H9 (cell line): ENCODE measurements around the gene MND1. TPM values are rescaled to one million over a fixed set of nuclear protein-coding genes. Genes with fewer than 3 reads are reported as not detected.
"Not testable (repeated sequence)": the region's sequence is repeated elsewhere in the genome, so short reads cannot be mapped to it uniquely, and the experiment has no call there.

Source experiments
- DNase-seq: peaks from one replicate; pipeline ENCODE4 v3.0.0-alpha.2; 2017
- H2AFZ ChIP-seq: one replicate; pipeline ENCODE4 v1.6.1; 2013; ENCODE audit warnings: mild to moderate bottlenecking, low read length, control low read depth, moderate library complexity
- H2AK5ac ChIP-seq: 2 replicates; pipeline ENCODE4 v1.6.1; 2013; ENCODE audit warnings: low read length, control low read depth, mixed read lengths; ENCODE audit not compliant: insufficient read length
- H2BK120ac ChIP-seq: one replicate; pipeline ENCODE4 v1.6.1; 2013; ENCODE audit warnings: low read depth, mild to moderate bottlenecking, low read length, control low read depth, inconsistent platforms; ENCODE audit not compliant: poor library complexity, severe bottlenecking
- H2BK12ac ChIP-seq: 2 replicates; pipeline ENCODE4 v1.6.1; 2013; ENCODE audit warnings: low read length, control low read depth, mixed read lengths, low read depth; ENCODE audit not compliant: insufficient read length
- H2BK15ac ChIP-seq: 2 replicates; pipeline ENCODE4 v1.6.1; 2013; ENCODE audit warnings: low read depth, low read length, control low read depth
- H2BK20ac ChIP-seq: one replicate; pipeline ENCODE4 v1.6.1; 2013; ENCODE audit warnings: low read depth, mild to moderate bottlenecking, low read length, control low read depth, inconsistent platforms; ENCODE audit not compliant: poor library complexity, severe bottlenecking
- H2BK5ac ChIP-seq: 2 replicates; pipeline ENCODE4 v1.6.1; 2013; ENCODE audit warnings: low read length, control low read depth, mixed read lengths; ENCODE audit not compliant: insufficient read length
- H3K14ac ChIP-seq: 2 replicates; pipeline ENCODE4 v1.6.1; 2013; ENCODE audit warnings: low read length, control low read depth; ENCODE audit not compliant: insufficient read depth
- H3K18ac ChIP-seq: 2 replicates; pipeline ENCODE4 v1.6.1; 2013; ENCODE audit warnings: low read depth, mild to moderate bottlenecking, mixed read lengths, low read length, control low read depth; ENCODE audit not compliant: insufficient read length
- H3K23ac ChIP-seq: 2 replicates; pipeline ENCODE4 v1.6.1; 2013; ENCODE audit warnings: low read length, control low read depth, mixed read lengths, low read depth; ENCODE audit not compliant: insufficient read length
- H3K23me2 ChIP-seq: 2 replicates; pipeline ENCODE4 v1.6.1; 2013; ENCODE audit warnings: low read depth, mild to moderate bottlenecking, mixed read lengths, low read length, control low read depth; ENCODE audit not compliant: insufficient read length, poor library complexity, severe bottlenecking
- H3K27ac ChIP-seq: 2 replicates; pipeline ENCODE4 v1.5.1; 2013; ENCODE audit warnings: low read length, control low read depth, mixed read lengths, low read depth; ENCODE audit not compliant: insufficient read length
- H3K27me3 ChIP-seq: 2 replicates; pipeline ENCODE4 v1.6.1; 2013; ENCODE audit warnings: low read length, control low read depth, inconsistent platforms; ENCODE audit not compliant: insufficient read depth
- H3K4ac ChIP-seq: 2 replicates; pipeline ENCODE4 v1.6.1; 2013; ENCODE audit warnings: low read depth, mild to moderate bottlenecking, control low read depth, inconsistent platforms, low read length, moderate library complexity
- H3K4me1 ChIP-seq: 2 replicates; pipeline ENCODE4 v1.6.1; 2013; ENCODE audit warnings: low read length, control low read depth, inconsistent platforms; ENCODE audit not compliant: insufficient read depth
- H3K4me2 ChIP-seq: 2 replicates; pipeline ENCODE4 v1.6.1; 2013; ENCODE audit warnings: low read length, control low read depth, mixed read lengths; ENCODE audit not compliant: insufficient read length, insufficient read depth
- H3K56ac ChIP-seq: 2 replicates; pipeline ENCODE4 v1.6.1; 2013; ENCODE audit warnings: low read depth, mild to moderate bottlenecking, mixed read lengths, low read length, control low read depth; ENCODE audit not compliant: insufficient read length
- H3K79me1 ChIP-seq: 2 replicates; pipeline ENCODE4 v1.6.1; 2013; ENCODE audit warnings: low read depth, mild to moderate bottlenecking, moderate library complexity, low read length, control low read depth, inconsistent platforms; ENCODE audit not compliant: insufficient read depth, poor library complexity, severe bottlenecking
- H3K79me2 ChIP-seq: 2 replicates; pipeline ENCODE4 v1.6.1; 2013; ENCODE audit warnings: low read length, control low read depth, inconsistent platforms; ENCODE audit not compliant: insufficient read depth
- H3K9ac ChIP-seq: 2 replicates; pipeline ENCODE4 v1.6.1; 2013; ENCODE audit warnings: low read length, control low read depth, mixed read lengths; ENCODE audit not compliant: insufficient read length; ENCODE audit errors: extremely low read depth
- H3K9me3 ChIP-seq: one replicate; pipeline ENCODE4 v1.6.1; 2013; ENCODE audit warnings: low read depth, low read length, inconsistent platforms; ENCODE audit not compliant: control insufficient read depth
- H3T11ph ChIP-seq: one replicate; pipeline ENCODE4 v1.6.1; 2013; ENCODE audit warnings: mild to moderate bottlenecking, low read length, control low read depth, inconsistent platforms
- H4K20me1 ChIP-seq: one replicate; pipeline ENCODE4 v1.6.1; 2013; ENCODE audit not compliant: control insufficient read depth, insufficient read length, insufficient read depth
- H4K5ac ChIP-seq: 2 replicates; pipeline ENCODE4 v1.6.1; 2013; ENCODE audit warnings: low read depth, mild to moderate bottlenecking, mixed read lengths, low read length, control low read depth; ENCODE audit not compliant: insufficient read length
- H4K8ac ChIP-seq: replicated peaks from 2 replicates; pipeline ENCODE4 v1.6.1; 2013; ENCODE audit warnings: low read length, control low read depth, mixed read lengths, low read depth; ENCODE audit not compliant: insufficient read length
- H4K91ac ChIP-seq: 2 replicates; pipeline ENCODE4 v1.6.1; 2013; ENCODE audit warnings: low read depth, mild to moderate bottlenecking, moderate library complexity, mixed read lengths, low read length, control low read depth; ENCODE audit not compliant: insufficient read length
- H3K27ac Mint-ChIP-seq, 3 experiments: 2 replicates in 2 of 3; 3 replicates in 1 of 3; pipeline ENCODE4 v1.8.0; 2020 to 2021; ENCODE audit warnings: mixed read lengths in 3 of 3, mild to moderate bottlenecking in 1 of 3, moderate library complexity in 1 of 3
- H3K27me3 Mint-ChIP-seq: 2 replicates; pipeline ENCODE4 v1.8.0; 2021; ENCODE audit warnings: low read depth, mild to moderate bottlenecking, moderate library complexity, mixed read lengths
- H3K36me3 Mint-ChIP-seq, 3 experiments: 2 replicates in 2 of 3; 3 replicates in 1 of 3; pipeline ENCODE4 v1.8.0; 2020 to 2021; ENCODE audit warnings: low read depth in 3 of 3, mixed read lengths in 3 of 3; ENCODE audit not compliant: insufficient read depth in 1 of 3
- H3K4me1 Mint-ChIP-seq, 2 experiments: 2 replicates each; pipeline ENCODE4 v1.8.0; 2020; ENCODE audit warnings: mixed read lengths in 2 of 2
- H3K4me3 Mint-ChIP-seq, 2 experiments: 2 replicates in 1 of 2; 3 replicates in 1 of 2; pipeline ENCODE4 v1.8.0; 2020 to 2021; ENCODE audit warnings: mild to moderate bottlenecking in 2 of 2, mixed read lengths in 2 of 2, moderate library complexity in 1 of 2
- H3K9me3 Mint-ChIP-seq, 2 experiments: 2 replicates in 1 of 2; 3 replicates in 1 of 2; pipeline ENCODE4 v1.8.0; 2020; ENCODE audit warnings: mild to moderate bottlenecking in 2 of 2, mixed read lengths in 2 of 2, moderate library complexity in 1 of 2
- CTCF ChIP-seq: fragments of 200-600 bp; sonication (generic); conservative IDR thresholded peaks from 3 replicates; pipeline ENCODE4 v1.8.0; 2021; ENCODE audit warnings: antibody characterized with exemption, mild to moderate bottlenecking
- WGBS: extraction: QIAGEN DNeasy Blood & Tissue Kit; methylation state at CpG from one replicate; pipeline ENCODE4 v1.1.7; 2013; ENCODE audit warnings: missing lambda C conversion rate, low lambda C conversion rate, mixed read lengths; ENCODE audit not compliant: insufficient read length; ENCODE audit errors: extremely low coverage; 5-methylcytosine and 5-hydroxymethylcytosine counted together
- total RNA-seq: library from RNA; stranded (reverse); gene quantifications from 2 replicates; pipeline ENCODE4 v1.2.1, GENCODE V29; 2021

MND1 gene
- total RNA-seq, 1 experiment from 2014 or later: 21.0 TPM

DNA sequence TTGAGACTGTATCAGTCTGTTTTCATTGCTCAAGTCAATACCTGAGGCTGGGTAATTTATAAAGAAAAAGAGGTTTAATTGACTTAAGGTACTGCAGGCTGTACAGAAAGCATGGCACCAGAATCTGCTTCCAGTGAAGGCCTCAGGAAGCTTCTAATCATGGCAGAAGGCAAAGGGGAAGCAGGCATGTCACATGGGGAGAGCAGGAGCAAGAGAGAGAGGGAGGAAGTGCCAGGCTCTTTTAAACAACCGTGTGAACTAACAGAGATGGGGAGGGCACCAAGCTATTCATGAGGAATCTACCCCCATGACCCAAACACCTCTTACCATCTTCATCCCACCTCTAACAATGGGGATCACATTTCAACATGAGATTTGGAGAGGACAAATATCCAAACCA, 114.5 kb downstream of the MND1 start:
- Mint-ChIP-seq H3K4me3 (no peak overlapping the region), H3K27me3 (no peaks in the 10 kb centered on the region), H3K4me1 (no peaks in the 10 kb centered on the region), H3K36me3 (peaks cover 0 to 4% (median 0%) of the 10 kb centered on the region in 3 experiments; a peak in 1 of 7 replicates), H3K9me3 (peaks cover 0 to 3% of the 10 kb centered on the region in 2 experiments; a peak in 2 of 5 replicates), H3K27ac (no peak overlapping the region)
- Histone ChIP-seq H3K9me3 (no peaks in the 10 kb centered on the region), H3K79me1 (no peaks in the 10 kb centered on the region), H3K23me2 (peaks cover 2% of the 10 kb centered on the region), H2AK5ac (no peak overlapping the region), H3K14ac (no peak overlapping the region), H3K18ac (no peak overlapping the region), H3K79me2 (no peaks in the 10 kb centered on the region), H2BK5ac (no peak overlapping the region), H2BK12ac (no peak overlapping the region), H2BK15ac (no peak overlapping the region), H3K56ac (no peak overlapping the region), H2BK20ac (no peak overlapping the region), H4K8ac (no peak overlapping the region), H3K27ac (no peak overlapping the region), H3K4ac (no peak overlapping the region), H3K4me2 (no peak overlapping the region), H3K9ac (no peak overlapping the region), H3K27me3 (no peaks in the 10 kb centered on the region), H3K23ac (no peak overlapping the region), H2AFZ (no peak overlapping the region), H4K20me1 (no peaks in the 10 kb centered on the region), H3T11ph (no peak overlapping the region), H4K5ac (no peak overlapping the region), H3K4me1 (no peaks in the 10 kb centered on the region), H4K91ac (no peak overlapping the region), H2BK120ac (no peak overlapping the region)
- TF ChIP-seq CTCF: no peak
- WGBS: no CpG with 5 or more reads among the region's 1 CpG
- no peak for DNase-seq

DNA sequence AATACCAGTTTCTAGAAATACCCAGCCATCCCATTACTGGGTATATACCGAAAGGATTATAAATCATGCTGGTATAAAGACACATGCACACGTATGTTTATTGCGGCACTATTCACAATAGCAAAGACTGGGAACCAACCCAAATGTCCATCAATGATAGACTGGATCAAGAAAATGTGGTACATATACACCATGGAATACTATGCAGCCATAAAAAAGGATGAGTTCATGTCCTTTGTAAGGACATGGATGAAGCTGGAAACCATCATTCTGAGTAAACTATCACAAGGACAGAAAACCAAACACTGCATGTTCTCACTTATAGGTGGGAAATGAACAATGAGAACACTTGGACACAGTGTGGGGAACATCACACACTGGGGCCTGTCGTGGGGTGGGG, 117.1 kb downstream of the MND1 start:
- H2BK20ac ChIP-seq, H2BK15ac ChIP-seq, H3K9ac ChIP-seq, H4K20me1 ChIP-seq, H2BK12ac ChIP-seq, H2BK5ac ChIP-seq, H4K5ac ChIP-seq, H3K79me1 ChIP-seq, H3K79me2 ChIP-seq, H3K18ac ChIP-seq, H3K9me3 ChIP-seq, H2AFZ ChIP-seq, DNase-seq, H3K9me3 Mint-ChIP-seq, H3K36me3 Mint-ChIP-seq, H3K23ac ChIP-seq, H3K27ac ChIP-seq, H3K23me2 ChIP-seq, H2BK120ac ChIP-seq, H4K91ac ChIP-seq, H3K4me1 ChIP-seq, H3K27ac Mint-ChIP-seq, H2AK5ac ChIP-seq, H3K4me3 Mint-ChIP-seq, H3K4ac ChIP-seq, H4K8ac ChIP-seq, H3K56ac ChIP-seq, H3K4me2 ChIP-seq, H3K27me3 ChIP-seq, H3K14ac ChIP-seq, H3T11ph ChIP-seq: not testable (repeated sequence)
- Mint-ChIP-seq H3K27me3 (peaks cover 13% of the 10 kb centered on the region), H3K4me1 (peaks cover 13 to 14% of the 10 kb centered on the region in 2 experiments)
- WGBS: no CpG with 5 or more reads among the region's 4 CpGs
